Activated CD8-positive, alpha-beta memory T cell treated with anti-CD3 and anti-CD28 coated beads, Interleukin-2, amount 50 U/mL, for 24 hours (primary cell): ENCODE results near the gene CAMK2G.

Source experiments
- DNase-seq: peaks from one replicate; pipeline ENCODE4 v3.0.0-alpha.2; 2020; ENCODE audit errors: extremely low read depth

The CAMK2G gene

DNA sequence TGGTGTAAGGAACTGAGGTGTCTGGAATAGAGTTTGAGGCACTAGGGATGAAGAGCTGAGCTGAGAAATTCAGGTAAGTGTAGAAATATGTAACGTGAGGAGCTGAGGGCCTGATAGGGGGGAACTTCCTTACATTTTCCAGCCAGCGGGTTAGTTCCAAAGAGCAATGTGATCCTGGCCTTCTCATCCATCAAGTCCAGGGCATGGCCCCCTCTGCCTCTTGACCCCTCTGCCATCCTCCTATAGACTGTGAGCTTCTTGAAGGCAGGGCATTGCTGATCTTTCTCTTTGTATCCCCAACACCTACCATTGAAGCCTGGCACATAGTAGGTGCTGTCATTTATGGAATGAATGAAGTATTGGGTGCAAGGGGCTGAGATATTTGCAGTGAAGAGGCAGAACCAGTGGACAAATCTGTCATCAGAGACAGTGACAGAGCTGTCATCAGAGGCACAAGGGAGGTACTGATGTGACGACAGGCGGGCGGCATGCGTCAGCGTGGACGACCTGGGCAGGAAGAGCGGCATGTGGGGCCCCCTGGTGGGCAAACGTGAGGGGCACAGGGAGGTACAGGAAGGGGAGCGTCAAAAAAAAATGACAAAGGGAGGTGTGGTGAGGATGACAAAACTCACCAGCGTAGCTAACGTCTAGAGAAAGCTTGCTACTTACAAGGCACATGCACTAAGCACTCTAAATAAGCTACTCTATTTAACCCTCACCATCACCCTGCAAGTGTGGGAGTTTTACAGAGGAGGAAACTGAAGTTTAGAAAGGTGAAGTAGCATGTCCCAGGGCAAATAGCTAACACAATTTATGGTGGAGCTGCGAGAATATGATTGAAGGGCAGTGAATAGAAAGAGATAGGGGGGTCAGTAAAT is 5.2 kb upstream of the CAMK2G start:
- peak; percentile 78 for DNase-seq

DNA sequence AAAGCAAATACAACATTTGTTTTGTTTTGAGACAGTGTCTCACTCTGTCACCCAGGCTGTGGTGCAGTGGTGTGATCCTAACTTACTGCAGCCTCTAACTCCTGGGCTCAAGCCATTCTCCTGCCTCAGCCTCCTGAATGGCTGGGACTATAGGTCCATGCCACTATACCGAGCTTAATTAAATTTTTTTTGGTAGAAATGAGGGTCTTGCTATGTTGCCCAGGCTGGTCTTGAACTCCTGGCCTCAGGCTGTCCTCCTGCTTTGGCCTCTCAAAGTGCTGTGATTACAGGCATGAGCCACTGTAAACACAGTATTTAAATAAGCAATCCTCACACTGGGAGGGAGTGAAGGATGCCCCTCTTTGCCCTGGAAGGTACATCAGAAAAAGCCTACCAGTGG is 4.0 kb upstream of the CAMK2G start:
- no peak for DNase-seq

DNA sequence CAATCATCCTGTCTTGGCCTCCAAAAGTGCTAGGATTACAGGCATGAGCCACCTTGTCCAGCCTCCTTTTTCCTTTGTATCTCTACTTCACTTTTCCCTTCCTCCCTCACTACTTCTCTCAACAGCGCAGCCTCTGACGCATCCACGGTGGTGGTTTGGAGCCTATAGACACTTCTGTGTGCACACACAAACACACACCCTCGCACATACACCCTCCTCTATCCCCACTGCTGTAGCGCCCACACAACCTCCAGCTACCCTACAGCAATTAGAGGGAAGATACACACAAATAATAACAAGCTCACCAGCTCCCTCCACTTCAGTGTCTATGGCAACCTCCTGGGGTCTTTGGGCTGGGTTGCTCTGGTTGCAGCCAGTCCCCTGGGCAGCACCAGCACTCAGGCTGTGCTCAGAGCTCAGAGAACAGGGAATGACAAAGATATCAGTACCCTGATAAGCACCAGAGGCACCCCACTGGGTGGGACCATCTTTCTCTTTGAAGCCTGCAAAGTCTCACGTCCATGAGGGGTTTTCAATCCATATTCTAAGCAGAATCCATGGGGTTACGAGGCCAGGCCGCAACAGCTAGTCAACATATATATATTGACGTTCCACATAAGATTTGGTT is 3.3 kb upstream of the CAMK2G start:
- no peak for DNase-seq

DNA sequence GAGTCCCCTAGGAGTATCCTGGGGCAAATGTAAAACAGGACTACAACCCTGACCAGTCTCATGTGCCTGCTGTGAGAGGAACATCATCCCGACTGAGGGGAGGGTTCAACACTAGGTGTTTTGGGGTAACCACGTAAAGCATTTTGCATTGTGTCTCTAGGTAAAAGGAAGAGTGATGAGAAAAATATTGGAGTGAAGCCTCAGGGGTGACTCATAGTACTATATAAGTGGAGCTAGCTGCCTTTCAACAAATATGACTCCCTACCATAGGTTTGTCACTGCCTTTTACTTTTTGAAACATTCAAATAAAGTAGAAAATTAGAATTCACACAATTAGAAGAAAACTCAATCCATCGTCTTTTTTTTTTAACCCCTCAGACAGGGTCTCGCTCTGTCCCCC is 2.6 kb upstream of the CAMK2G start:
- DNase-seq = no peak

DNA sequence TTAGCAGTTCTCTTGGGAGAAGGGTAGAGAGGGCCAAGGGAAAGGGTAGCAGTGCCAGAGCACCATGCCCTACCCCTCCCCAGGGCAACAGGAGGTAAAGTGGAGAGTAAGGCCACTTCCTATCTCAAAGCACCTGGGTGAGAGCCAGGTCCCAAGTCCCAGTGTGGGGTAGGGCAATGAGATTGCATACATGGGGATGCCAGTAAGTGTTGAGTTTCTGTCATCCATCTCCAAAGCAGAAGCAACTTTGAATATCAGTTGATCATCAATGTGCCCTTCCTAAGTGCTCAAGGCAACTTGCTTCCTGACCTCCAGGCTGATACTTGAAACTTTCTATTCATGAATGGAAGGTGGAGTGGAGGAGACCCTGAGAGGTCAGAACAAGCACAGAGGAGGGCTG is 2.2 kb upstream of the CAMK2G start:
- no peak for DNase-seq

DNA sequence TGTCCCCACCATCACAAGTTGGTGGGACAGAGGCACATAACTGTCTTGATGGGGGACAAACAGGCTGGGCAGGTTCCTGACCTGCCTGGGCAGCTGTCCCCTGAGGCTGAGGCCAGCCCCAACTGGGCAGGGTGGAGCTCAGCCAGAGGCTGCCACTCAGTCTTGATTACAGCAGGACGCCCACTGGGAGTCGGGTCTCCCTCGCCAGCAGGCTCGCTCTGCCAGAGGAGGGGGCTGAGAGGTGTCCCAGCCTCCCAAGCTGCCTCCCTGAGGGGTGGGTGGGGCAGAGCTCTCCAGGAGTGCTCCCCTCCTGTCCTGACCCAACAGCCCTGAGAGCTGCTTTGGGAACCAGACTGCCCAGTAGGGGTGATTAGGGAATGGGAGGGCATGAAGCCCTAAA is 1.8 kb upstream of the CAMK2G start:
- no peak for DNase-seq

DNA sequence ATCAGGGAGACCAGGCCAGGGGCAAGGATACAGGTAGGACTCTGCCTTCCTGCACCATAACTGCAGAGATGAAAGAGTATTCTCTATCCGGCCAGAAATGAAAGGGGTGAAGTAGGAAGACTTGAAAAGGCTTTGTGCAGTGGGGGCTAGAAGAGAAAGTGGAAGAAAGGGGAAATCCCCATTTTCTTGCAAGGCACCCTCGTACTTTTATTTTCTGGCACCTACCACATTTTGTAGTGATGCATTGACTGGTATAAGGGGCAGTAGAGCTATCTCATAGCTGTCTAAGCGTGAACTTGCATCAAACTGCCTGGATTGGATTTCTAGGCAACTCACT is 752 bp upstream of the CAMK2G start:
- no peak for DNase-seq

DNA sequence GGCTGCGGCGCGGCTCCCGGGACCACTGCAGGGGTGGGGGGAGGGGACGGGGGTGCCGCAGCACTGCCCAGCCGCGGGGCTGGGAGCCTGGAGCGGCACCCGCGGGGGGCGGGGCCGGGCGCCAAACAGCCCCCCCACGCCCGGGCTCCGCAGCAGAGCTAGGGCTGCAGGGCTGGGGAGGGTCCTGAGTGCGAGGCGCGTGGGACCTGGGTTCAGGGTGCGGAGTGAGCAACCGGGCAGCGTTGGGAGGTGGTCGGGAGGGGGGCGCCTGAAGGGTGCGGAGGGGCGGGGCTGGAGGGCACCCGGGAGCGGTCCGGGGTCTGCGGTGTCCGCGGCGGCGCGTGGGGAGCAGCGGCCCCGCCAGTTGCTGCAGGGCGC is 528 bp downstream of the CAMK2G start:
- DNase-seq = no peak

DNA sequence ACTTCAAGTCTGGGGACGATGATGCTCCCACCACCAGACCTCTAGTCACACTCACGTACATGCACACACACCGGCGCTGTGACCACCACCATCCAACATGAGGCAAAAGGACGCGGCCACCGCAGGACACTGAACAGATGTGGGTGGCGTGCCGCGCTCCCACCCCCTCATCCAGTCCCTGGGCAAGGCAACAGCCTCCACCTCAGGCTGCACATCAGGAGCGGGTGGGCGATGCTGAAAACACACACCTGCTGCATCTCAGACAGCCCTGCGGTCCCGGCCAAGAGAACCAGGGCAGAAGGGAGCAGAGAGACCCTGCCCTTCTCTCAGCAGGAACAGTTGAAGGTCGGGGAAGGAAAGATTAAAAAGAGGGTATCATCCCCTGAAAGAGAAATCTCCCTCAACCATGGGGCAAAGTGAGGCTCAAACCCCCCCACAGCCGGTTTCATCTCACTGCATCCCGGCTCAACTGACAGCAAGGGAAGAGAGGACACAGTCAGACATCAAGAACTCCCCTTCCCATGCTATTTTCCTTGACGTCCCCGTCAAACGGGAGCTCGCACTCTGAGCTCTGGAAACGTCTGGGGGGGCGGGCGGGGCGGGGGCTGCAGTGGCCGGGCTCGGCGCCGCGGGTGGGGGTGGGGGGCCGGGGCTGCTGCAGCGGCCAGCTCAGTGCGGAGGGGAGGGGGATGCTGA is 1.1 kb downstream of the CAMK2G start:
- no peak for DNase-seq

DNA sequence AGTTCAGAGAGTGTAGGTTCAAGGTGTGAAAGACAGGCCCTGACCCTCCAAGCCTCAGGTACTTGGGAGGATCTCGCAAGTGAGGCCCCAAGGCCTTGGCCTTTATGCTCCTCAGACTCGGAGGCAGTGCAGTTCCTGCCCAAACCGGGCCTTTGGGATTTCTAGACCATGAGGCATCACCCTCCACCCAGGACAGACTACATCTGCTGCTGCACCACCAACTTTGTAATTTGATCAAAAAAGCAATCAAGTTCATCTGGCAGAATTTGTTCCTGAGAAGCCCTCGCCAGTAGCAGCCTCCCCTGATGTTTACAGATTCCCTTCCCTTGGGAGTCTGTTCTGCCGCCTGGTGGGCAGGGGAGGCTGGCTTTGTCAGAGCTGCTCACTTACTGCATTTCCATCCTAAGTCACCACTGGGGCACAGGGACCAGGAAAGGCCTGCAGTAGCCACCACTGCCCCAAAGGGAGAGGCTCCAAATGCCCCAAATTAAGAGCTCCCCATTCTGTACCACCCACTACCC is 2.1 kb downstream of the CAMK2G start:
- no peak for DNase-seq

DNA sequence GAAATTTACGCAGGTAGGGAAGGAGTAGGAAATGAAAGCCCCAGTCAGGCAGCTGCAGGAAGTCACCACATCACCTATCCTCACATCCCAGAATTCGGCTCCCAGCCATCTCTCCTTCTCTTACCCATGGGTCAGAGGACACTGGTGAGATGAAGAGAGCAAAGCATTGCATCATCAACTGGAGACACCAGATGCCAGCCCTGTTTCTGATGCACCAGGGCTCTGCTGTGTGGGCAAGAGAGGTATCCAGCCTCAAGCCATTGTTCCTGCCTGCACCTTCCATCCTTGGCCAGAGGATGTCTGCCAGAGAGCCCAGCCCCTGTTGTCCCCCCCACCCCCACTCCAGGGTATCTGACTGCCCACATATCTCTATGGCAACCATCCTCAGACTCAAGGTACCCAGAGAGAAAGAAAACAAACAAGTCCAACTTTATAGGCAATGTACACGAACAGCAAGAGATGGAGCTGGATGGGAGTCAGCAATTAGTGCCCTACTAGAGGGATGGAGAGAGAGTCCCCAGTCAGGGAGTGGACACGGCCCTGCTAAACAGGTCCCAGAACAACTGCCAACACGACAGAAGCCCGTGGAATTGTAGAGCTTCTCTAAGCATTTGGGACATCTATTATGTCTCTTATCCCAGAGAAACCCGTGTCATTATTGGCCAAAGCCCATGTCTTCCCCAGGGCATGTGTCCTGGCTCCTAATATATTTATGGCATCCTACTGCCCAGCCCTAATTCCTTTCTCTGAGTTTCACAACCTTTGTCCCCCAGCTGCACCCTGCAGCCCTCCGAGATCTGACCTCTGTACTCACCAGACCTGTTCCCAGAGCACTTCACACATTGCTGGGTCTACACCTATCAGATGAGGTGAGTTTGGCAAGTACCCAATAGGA is 2.8 kb downstream of the CAMK2G start:
- DNase-seq = no peak

DNA sequence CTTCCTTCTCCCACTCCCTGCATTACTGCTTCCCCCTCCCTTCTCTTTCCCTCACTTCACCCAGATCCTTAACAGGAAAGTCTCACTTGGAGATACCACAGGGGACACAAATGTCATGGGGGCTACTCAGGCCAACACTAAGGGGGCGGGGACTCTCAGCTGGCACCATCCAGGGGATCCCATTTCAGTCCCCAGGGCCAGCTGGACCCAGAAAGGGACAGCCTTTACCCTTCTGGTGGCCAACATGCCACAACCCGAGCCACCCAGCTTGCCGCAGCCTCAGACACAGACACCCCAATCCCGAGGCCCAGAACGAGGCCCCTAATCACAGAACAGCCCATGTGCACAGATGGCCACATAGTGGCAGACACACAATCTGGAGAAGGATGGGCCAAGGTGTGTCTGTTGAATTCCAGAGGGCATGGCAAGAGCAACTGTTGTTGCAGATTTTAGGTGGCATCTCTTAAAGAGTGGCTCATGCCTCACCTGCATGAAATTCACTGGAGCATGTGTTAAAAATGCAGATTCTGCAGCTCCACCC is 5.6 kb downstream of the CAMK2G start:
- DNase-seq = no peak

DNA sequence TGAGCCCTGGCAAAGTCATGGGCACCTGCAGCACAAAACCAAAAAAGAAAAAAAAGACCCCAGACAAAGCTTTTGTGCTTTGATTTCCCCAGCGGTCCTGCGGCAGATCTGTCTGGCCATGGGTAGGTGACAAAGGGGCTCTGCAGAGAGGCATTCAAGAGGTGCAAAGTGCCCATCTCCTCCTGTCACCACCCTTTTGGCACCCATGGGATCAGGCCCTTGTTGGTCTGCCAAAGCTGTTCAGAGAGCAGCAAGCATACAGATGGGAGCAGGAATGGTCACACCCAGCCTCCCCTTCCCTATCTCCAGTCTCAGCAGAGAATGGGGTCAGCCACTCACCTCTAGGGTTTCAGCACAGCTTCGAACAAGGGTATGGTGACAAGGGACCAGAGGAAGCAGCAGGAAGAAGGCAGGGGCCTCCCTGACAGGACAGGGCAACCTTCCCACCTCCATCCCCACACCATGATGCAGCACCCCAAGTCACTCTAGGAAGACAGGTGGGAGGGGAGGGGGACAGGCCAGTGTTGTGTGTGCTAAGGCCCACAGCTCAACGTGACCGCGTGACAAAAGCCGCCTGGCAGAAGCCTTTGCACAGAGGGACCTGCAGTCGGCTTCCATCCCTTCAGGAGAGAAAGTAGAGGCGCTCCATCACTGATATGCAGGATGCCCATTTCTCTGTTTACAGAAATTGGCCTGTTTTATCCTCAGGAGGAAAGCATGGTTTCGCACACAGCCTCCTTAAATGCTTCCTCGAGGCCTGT is 6.3 kb downstream of the CAMK2G start:
- DNase-seq = no peak

DNA sequence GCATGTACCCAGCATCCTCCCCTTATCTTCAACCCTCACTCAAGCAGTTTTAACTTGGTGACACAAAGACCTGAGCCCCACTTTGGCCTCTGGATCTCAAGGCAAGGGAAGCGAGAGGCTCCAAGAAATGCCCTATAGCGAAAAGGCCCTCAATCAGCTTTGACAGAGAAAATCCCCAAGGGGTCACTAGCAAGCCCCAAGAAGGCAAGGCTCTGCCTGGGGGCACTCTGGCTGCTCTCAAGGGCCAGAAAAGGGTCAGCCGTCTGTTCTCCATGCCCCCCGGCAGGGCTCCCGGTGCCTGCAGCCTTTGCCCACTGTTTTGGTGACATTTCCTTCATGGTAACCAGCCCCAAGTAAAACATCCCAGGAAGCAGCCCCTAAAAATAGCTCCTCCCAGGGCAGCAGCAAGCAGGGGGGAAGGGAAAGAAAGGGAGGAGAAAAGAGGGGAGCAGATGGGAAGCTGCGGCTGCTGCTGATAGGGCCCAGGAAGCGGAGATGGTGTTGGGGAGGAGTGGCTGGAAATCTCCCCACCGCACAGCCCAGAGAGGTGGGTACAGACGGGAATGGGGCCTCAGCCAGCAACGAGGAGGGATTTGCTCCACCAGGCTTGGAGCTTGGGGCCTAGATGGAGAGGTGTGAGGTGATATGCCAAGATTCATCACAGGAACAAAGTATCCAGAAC is 7.1 kb downstream of the CAMK2G start:
- no peak for DNase-seq

DNA sequence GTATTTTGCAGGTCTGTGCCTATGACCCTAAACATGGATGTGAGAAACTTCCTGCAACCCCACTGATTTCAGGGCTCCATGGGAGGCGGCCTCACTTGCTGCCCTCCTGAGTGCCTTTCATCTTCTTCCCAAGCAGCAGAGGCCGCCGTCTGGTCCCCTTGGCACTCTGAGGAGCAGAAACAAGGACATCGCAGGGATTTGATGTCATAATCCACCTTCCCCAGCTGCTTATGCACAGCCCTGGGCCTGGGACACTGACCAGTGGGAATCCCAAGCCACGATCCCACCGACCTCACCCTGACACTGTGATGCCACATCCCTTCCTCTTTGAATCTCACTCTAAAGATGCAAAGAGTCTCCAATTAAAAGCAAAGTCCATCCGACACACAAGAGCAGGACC is 7.7 kb downstream of the CAMK2G start:
- no peak for DNase-seq

DNA sequence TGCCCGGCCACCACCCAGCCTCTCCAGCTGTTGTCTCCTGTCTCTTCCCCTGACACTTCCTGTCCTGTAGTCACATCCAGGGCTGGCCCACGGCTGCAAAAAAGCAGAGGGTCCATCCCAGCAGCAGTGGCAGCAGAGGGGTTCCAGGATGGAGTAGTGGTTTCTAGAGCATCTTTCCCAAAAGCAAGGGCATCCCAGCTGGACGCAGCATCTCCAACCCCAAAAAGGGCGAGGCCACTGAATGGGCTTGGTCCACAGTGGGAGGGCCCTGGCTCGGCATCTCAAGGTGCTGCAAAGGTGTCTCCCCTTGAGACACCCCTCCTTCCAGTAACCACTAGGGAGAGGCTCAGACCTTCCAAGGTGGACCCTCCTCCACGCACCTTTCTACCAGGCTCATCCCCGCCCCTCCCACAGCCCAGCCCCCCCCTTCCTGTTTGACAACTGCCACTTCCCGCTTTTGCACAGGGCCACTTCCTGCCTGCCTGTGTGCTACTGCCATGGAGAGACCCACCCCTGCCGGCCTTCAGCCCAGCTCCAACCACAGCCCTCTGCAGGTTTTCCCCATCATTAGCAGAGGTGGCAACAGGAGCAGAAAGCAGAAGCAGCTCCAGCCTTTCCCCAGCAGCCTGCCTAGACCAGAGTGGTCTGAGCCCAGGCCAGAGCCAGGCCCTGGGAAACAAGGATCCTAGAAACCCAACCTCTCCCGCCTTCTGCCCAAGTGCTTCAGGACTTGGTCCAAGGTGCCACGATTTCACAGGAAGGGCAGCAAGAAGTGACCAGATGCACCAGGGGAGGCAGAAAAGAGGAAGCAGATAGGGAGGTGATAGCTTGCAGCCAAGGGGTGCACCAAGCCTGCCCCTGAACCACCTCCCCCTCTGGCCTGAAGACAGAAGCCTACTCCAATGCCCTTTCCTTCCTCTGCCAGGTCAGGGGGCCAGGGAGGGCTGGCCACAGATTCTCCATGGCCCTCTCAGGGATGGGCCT is 8.6 kb downstream of the CAMK2G start:
- DNase-seq = no peak

DNA sequence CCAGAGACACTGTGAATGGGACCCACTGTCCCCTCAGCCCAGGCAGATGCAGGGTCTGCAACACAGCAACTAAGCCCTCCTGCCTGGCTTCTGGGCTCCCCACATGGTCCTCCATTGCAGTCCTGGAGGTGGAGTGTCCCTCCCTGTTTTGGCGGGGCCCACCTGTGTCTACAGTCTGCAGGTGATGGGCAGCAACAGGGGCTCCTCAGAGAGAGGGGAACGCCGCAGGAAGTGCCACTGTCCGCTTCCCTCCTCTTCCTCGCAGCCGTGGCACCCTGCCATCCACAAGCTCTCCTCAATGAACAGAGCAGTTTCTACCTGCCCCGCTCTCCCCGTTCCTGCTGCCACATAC is 9.3 kb downstream of the CAMK2G start:
- DNase-seq = no peak

DNA sequence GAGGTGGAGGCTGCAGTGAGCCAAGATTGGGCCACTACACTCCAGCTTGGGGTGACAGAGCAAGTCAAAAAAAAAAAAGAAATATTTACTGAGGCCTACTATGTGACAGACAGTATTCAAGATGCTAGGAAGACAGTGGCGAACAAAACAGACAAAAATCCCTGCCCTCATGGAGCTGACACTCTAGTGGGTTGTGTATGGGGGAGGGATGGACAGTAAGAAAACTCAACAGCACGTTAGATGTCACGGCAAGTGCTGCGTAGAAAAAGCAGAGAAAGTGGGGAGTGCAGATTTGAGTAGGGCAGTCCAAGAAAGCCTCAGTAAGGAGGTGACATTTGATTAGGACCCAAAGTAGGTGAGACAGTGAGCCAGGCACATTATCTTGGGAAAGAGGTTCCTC is 10.1 kb downstream of the CAMK2G start:
- no peak for DNase-seq
